HG02759 (cell line): ENCODE measurements around the gene REG1B.

Experiments
- ATAC-seq: cut with Tn5 transposase; IDR thresholded peaks from one replicate; pipeline ENCODE4 v1.9.1; 2021; ENCODE audit warnings: mild to moderate bottlenecking, moderate library complexity; ENCODE audit not compliant: unreplicated experiment

The REG1B gene

GRCh38 chr2:79087785-79088364, at the start of gene REG1B:
REG1B (minus strand) TSS chr2:79087993; CDS start chr2:79087612, 381 bp downstream.
- ATAC-seq: no peak

GRCh38 chr2:79131687-79132086, 43.9 kb upstream of the REG1B start:
- ATAC-seq: no peak

- no peak for ATAC-seq
Measured at GRCh38 chr2:79129804-79130203, 42.0 kb upstream of the REG1B start.

DNA sequence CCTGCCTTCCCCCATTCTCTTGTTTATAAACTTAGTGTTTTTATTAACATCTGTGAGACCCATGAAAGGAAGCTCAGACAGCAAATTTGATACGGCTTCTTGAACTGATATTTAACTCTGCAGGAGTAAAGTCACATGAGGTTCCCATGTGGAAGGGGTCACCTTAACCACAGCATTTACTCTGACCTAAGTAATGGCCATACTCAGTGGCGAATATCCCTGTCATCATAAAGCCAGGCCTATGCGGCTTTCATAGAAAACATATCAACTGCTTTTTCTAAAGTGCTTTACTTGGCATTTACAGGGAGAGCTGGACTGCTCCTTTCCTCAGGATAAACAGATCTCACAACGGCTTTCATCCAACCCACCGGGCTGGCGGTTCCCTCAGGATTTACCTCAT, 41.5 kb upstream of the REG1B start:
- ATAC-seq: no peak

DNA sequence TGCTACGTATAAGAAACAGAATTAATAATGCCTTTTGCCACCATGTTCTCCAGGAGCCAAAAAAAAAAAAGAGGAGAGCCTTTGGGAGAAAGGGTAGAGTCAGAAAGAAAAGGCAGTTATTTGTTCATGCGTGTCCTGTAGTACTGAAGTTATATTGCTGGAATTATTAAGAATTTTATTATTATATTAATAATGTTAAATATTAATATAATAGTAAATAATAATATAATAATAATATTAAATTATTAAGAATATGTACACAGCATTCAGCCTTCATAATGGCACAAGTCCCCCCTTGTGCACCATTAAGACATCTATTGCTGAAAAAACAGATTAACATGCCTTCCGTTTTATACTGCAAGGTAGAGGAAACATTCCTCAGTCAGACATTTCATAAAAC, 40.6 kb upstream of the REG1B start:
- no peak for ATAC-seq

- ATAC-seq: no peak
Measured at GRCh38 chr2:79125721-79125985, 37.9 kb upstream of the REG1B start.

DNA sequence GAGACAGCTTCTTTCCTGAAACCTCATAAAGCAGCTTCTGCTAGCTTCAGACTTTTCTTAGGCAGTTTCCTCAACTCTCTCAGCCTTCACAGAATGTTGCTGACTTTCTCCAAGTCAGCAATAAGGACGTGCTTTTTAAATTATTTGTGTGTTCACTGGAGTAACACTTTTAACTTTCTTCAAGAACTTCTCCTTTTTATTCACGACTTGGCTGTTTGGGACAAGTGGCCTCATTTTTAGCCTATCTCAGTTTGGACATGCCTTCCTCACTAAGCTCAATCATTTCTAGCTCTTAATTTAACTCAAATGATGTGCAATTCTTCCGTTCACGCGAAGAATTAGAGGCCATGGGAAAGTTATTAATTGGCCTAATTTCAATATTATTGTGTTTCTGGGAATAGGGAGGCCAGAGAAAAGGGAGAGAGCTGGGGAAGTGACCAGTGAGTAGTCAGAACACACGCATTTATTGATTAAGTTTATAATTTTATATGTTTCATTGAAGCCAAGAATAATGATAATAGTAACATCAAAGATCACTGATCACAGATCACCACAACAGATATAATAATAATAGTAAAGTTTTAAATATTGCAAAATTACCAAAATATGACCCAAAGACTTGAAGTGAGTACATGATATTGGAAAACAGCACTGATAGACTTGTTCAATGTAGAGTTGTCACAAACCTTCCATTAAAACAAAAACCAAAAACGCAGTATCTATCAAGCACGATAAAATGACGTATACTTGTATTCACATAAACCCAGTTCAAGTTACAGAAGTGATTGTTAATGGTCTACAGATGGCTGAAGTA, 37.3 kb upstream of the REG1B start:
- no peak for ATAC-seq

GRCh38 chr2:79122676-79123075, 34.9 kb upstream of the REG1B start:
- ATAC-seq: no peak

GRCh38 chr2:79120194-79120713, 32.5 kb upstream of the REG1B start, which contains the start of gene REG1A:
REG1A (plus strand) TSS chr2:79120488; CDS start chr2:79120862, 374 bp downstream.
- ATAC-seq: no peak

DNA sequence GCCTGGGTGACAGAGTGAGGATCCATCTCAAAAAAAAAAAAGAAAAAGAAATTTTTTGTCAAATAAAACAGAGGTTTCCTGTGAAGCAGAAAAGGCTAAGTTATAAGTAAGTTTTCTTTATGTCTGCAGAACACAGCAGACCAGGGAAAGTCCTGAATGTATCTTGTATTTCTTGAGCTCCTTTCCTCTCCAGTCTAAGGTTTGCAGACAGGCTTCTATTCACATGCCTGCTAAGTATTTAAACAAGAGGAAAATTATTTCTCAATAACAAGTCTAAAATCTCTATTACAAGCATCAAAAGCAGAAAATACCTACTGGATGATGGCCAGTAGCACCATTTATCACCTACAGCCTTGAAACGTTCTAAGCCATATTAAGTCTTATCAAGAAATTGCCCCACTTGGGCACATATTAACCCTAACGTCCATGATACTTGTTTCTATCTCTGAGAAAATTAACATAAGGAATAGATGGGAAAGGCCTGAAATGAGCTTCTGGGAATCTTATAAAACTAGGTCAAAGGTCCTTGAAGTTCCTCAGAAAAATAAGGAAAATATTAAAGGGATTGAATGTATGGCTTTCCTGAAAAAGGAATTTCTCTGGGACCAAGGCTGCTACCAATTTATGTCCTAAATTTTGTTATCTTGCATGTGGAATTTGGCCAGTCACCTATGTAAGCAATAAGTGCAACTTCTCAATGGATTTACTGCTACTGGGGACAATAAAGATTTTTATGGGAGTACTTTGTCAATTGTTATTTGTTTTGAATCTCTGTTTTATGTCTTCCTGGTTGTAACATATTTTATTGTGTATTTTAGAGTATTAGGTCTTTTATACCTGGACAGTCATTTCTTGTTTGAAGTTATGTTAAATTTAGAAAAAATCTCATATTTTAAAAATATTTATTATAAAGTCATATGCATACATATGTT, 29.5 kb upstream of the REG1B start:
- no peak for ATAC-seq

DNA sequence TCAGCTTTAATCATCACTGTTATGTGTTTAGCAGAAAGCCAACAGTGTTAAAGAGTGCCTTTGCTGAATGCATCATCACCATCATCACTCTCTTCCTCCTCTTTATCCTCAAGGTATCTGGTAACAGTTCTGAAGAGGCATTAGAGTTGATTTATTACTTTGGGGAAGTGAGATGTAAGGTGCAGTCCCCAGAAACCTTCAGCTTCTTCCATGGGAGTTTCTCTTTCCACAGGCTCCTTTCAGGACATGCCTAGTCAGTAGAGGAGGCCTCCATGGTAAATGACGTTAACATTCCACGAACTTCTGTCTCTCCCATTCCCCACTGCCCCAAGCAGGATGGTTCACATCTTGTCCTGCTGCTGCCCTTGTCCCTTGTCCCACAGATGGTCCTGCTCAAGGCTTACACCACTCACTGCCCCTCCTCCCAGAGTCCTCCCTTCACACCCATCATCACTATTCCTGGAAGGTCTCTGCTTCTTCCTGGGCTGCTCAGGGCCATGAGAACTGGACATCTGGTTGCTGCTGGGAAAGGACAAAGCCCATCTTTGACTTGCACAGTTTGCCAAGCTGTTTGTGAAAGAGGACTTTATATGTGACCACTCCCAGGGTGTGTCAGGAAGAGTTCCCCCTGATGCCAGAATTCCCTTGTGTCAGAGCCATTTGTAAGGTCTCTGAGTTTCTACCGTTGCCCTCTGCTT, 27.2 kb upstream of the REG1B start:
- no peak for ATAC-seq

GRCh38 chr2:79112269-79112668, 24.5 kb upstream of the REG1B start:
- no peak for ATAC-seq

DNA sequence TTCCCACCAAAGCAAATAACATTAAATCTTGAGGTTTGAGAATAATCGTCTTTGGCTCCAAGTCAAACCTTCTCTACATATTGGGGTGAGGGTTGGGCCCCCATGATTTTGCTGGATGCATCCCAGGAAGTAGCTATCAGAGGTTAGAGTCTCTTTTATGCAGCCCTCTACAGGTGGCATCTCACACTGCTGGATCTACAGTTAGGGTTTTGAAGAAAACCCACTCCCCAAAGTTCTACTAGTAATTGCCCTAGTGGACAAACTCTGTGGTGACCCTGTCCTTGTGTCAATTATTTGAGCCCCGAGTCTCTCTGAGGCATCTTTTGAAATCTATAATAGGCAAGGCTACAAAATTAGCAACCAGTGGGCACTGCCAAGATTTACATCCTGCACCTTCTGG, 17.5 kb upstream of the REG1B start:
- ATAC-seq: no peak

GRCh38 chr2:79103214-79103613, 15.4 kb upstream of the REG1B start:
- ATAC-seq: no peak

DNA sequence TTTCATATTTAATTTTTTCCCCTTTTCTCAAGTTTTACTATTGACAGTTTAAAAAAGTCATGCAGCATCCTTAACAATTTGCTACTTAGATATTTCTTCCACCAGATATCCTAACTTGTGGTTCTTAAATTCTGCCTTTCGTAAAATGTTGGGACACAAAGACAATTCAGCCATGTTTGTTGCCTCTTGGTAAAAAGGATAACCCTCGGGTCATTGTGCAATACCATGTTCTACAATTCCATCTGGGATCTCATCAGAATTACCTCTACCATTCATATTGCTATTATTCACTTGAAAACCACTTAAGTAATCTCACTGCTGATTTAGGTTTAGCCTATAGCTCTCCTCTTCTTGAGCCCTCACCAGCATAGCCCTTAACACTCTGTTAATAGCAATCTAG, 13.2 kb upstream of the REG1B start:
- ATAC-seq: no peak

GRCh38 chr2:79100285-79100684, 12.5 kb upstream of the REG1B start:
- no peak for ATAC-seq

DNA sequence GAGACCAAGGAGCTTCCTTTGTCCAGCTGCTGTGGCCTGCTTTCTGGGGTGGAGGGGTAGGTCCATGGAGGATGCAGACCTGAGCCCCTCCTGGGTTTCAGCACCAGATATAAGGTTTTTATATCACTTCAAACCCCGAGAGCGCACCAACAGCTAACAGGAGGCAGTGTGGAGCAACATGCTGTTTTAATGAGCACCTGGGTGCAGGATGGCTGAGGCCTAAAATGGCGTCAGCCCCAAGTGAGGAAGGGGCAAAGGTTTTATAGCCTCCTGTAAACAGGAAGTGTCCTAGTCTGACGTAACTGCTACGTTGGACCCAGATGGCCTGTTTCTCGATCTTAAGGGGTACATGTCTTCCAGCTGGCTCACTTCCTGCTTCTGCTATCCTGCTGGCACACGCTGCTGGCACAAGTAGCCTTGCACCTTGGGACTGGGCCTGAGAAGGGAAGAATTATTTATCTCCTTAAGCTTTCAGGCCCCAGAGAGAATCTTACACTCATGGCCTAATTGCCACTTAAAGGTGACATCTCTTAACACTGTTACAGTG, 11.4 kb upstream of the REG1B start:
- no peak for ATAC-seq

GRCh38 chr2:79097843-79098242, 10.1 kb upstream of the REG1B start:
- no peak for ATAC-seq

GRCh38 chr2:79090693-79091092, 2.9 kb upstream of the REG1B start:
- ATAC-seq: no peak

- no peak for ATAC-seq
Measured at GRCh38 chr2:79086255-79086654, 1.5 kb downstream of the REG1B start.

DNA sequence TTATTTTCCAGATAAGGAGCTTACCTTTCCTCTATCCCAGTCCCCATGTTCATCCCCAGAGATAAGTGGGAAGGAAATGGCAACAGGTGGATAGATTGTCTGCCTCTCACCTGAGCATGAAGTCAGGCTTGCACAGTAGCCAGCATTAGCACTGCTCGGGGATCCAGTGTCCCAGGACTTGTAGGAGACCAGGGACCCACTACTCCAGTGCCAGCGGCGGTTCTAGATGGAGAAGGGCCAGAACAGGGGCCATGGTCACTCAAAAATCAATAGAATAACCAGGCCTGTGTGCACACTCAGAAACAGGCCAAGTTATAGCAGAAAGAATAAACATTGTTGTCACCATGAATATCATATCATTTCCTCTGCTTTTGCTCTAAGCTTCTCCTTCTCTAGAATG, 2.4 kb downstream of the REG1B start:
- ATAC-seq: no peak
